Measurements from ENCODE around the gene AGAP5. TPM values are rescaled to one million over a fixed set of nuclear protein-coding genes. Genes with fewer than 3 reads are reported as not detected.
A peak's percentile ranks its signal among the peaks of the same experiment; 100 is the strongest.

The AGAP5 gene
- polyA plus RNA-seq, 3 donors, result 0.23 to 8.9 (median 0.44) TPM

GRCh38 chr10:73635781-73636180 lies 62.1 kb downstream of the AGAP5 start:
- Histone ChIP-seq H3K36me3 (replicated peaks in 1 of 2; ENCODE audit: control insufficient read depth in 1 of 2, insufficient read depth in 2 of 2, low read length in 2 of 2) (no peaks in the 10 kb centered on the region), H3K4me1 (ENCODE audit: control insufficient read depth in 1 of 2, insufficient read depth in 2 of 2, low read length in 2 of 2) (no peaks in the 10 kb centered on the region), H3K9me3 (replicated peaks in 1 of 2; ENCODE audit: control insufficient read depth in 1 of 2, insufficient read depth in 1 of 2, low read length in 2 of 2) (no peaks in the 10 kb centered on the region), H3K79me2 (ENCODE audit: insufficient read depth, low read length) (no peaks in the 10 kb centered on the region), H3K9ac (ENCODE audit: insufficient read depth, low read length, poor library complexity, severe bottlenecking) (no peak overlapping the region), H3K4me3 (replicated peaks in 1 of 3; ENCODE audit: low read depth in 2 of 3, low read length in 3 of 3) (no peak overlapping the region), H3K4me2 (replicated peaks; ENCODE audit: extremely low read depth, low read length, poor library complexity, severe bottlenecking) (no peak overlapping the region), H3K27me3 (ENCODE audit: control insufficient read depth in 2 of 2, insufficient read depth in 2 of 2, low read length in 2 of 2) (no peaks in the 10 kb centered on the region), H3K27ac (ENCODE audit: low read depth in 1 of 2, low read length in 2 of 2) (no peak overlapping the region), H2AFZ (ENCODE audit: insufficient read depth, low read depth, low read length, poor library complexity, severe bottlenecking) (peak overlapping the region; percentile 22), H4K20me1 (ENCODE audit: insufficient read depth, low read length) (no peaks in the 10 kb centered on the region)
- Mint-ChIP-seq H3K4me3 (no peak overlapping the region), H3K27me3 (ENCODE audit: low read depth in 3 of 3) (peaks cover 0 to 6% (median 0%) of the 10 kb centered on the region in 3 donors), H3K36me3 (no peaks in the 10 kb centered on the region), H3K9me3 (peaks cover 0 to 2% (median 0%) of the 10 kb centered on the region in 7 donors), H3K4me1 (no peaks in the 10 kb centered on the region), H3K27ac (no peak overlapping the region)
- WGBS (ENCODE audit: insufficient coverage), result no CpG with 5 or more reads among the region's 1 CpG
- no peak for TF ChIP-seq CTCF (IDR thresholded peaks at IDR 0.05)
- intact Hi-C loops (cut with micrococcal nuclease), result no loop called here
- DNase-seq, result no peak

- TF ChIP-seq CTCF (IDR thresholded peaks at IDR 0.05), result no peak
- peaks cover 0 to 4% (median 0%) of the 10 kb centered on the region in 3 donors for H3K27me3 Mint-ChIP-seq (ENCODE audit: low read depth in 3 of 3)
- H3K4me3 ChIP-seq (replicated peaks in 1 of 3; ENCODE audit: low read depth in 2 of 3, low read length in 3 of 3), result no peak overlapping the region
- H3K9me3 ChIP-seq (replicated peaks in 1 of 2; ENCODE audit: control insufficient read depth in 1 of 2, insufficient read depth in 1 of 2, low read length in 2 of 2), result no peaks in the 10 kb centered on the region
- no peak overlapping the region for H2AFZ ChIP-seq (ENCODE audit: insufficient read depth, low read depth, low read length, poor library complexity, severe bottlenecking)
- no peak for DNase-seq
- H3K4me2 ChIP-seq (replicated peaks; ENCODE audit: extremely low read depth, low read length, poor library complexity, severe bottlenecking), result no peak overlapping the region
- H3K4me3 Mint-ChIP-seq, result no peak overlapping the region
- no peaks in the 10 kb centered on the region for H3K4me1 Mint-ChIP-seq
- no peak overlapping the region for H3K27ac ChIP-seq (ENCODE audit: low read depth in 1 of 2, low read length in 2 of 2)
- H3K36me3 Mint-ChIP-seq, result no peaks in the 10 kb centered on the region
- no peaks in the 10 kb centered on the region for H3K4me1 ChIP-seq (ENCODE audit: control insufficient read depth in 1 of 2, insufficient read depth in 2 of 2, low read length in 2 of 2)
- H4K20me1 ChIP-seq (ENCODE audit: insufficient read depth, low read length), result no peaks in the 10 kb centered on the region
- H3K36me3 ChIP-seq (replicated peaks in 1 of 2; ENCODE audit: control insufficient read depth in 1 of 2, insufficient read depth in 2 of 2, low read length in 2 of 2), result no peaks in the 10 kb centered on the region
- H3K9ac ChIP-seq (ENCODE audit: insufficient read depth, low read length, poor library complexity, severe bottlenecking), result no peak overlapping the region
- 90% methylated on average over 3 of the region's 5 CpGs for WGBS (ENCODE audit: insufficient coverage)
- H3K27me3 ChIP-seq (ENCODE audit: control insufficient read depth in 2 of 2, insufficient read depth in 2 of 2, low read length in 2 of 2), result no peaks in the 10 kb centered on the region
- no peak overlapping the region for H3K27ac Mint-ChIP-seq
- no peaks in the 10 kb centered on the region for H3K79me2 ChIP-seq (ENCODE audit: insufficient read depth, low read length)
- H3K9me3 Mint-ChIP-seq, result peaks cover 0 to 2% (median 0%) of the 10 kb centered on the region in 7 donors
- intact Hi-C loops (cut with micrococcal nuclease), result no loop called here
Measured at GRCh38 chr10:73634421-73634820, 63.5 kb downstream of the AGAP5 start.
